ENCODE data around the gene PDE11A. TPM values are rescaled to one million over a fixed set of nuclear protein-coding genes. Genes with fewer than 3 reads are reported as not detected.
A peak's percentile ranks its signal among the peaks of the same experiment; 100 is the strongest.

PDE11A gene
- total RNA-seq, 1 donor from 2014 or later = 25.6 TPM

GRCh38 chr2:177747384-177747783 lies 325.2 kb downstream of the PDE11A start:
- no peak for DNase-seq (ENCODE audit: low spot score in 2 of 2, unreplicated experiment in 2 of 2)
- peaks cover 11% of the 10 kb centered on the region for H3K36me3 Mint-ChIP-seq
- no peaks in the 10 kb centered on the region for H3K27me3 Mint-ChIP-seq (ENCODE audit: low read depth)
- H3K9me3 Mint-ChIP-seq = peaks cover 22% of the 10 kb centered on the region
- peaks cover 75% of the 10 kb centered on the region for H3K4me1 Mint-ChIP-seq
- H3K4me3 Mint-ChIP-seq = no peak overlapping the region
- H3K27ac Mint-ChIP-seq = peak overlapping the region; percentile 93
- TF ChIP-seq CTCF (IDR thresholded peaks at IDR 0.05; ENCODE audit: unreplicated experiment) = no peak

GRCh38 chr2:177746358-177746757 lies 326.2 kb downstream of the PDE11A start:
- Mint-ChIP-seq H3K9me3 (peaks cover 25% of the 10 kb centered on the region), H3K36me3 (peaks cover 12% of the 10 kb centered on the region), H3K27ac (peak overlapping the region; percentile 93), H3K4me1 (peaks cover 70% of the 10 kb centered on the region), H3K4me3 (no peak overlapping the region), H3K27me3 (ENCODE audit: low read depth) (no peaks in the 10 kb centered on the region)
- no peak for DNase-seq (ENCODE audit: low spot score in 2 of 2, unreplicated experiment in 2 of 2)
- no peak for TF ChIP-seq CTCF (IDR thresholded peaks at IDR 0.05; ENCODE audit: unreplicated experiment)

- peaks cover 71% of the 10 kb centered on the region for H3K4me1 Mint-ChIP-seq
- H3K27me3 Mint-ChIP-seq (ENCODE audit: low read depth) = no peaks in the 10 kb centered on the region
Observed at GRCh38 chr2:177745531-177745930, 327.0 kb downstream of the PDE11A start.

GRCh38 chr2:177742851-177743250 lies 329.7 kb downstream of the PDE11A start:
- DNase-seq (ENCODE audit: low spot score in 2 of 2, unreplicated experiment in 2 of 2) = no peak
- Mint-ChIP-seq H3K27ac (peak overlapping the region; percentile 66), H3K27me3 (ENCODE audit: low read depth) (no peaks in the 10 kb centered on the region), H3K9me3 (peaks cover 31% of the 10 kb centered on the region), H3K36me3 (peaks cover 16% of the 10 kb centered on the region), H3K4me1 (peaks cover 63% of the 10 kb centered on the region), H3K4me3 (no peak overlapping the region)
- TF ChIP-seq CTCF (IDR thresholded peaks at IDR 0.05; ENCODE audit: unreplicated experiment) = no peak

More at GRCh38 chr2:177745531-177745930, 327.0 kb downstream of the PDE11A start:
- no peak for DNase-seq (ENCODE audit: low spot score in 2 of 2, unreplicated experiment in 2 of 2)
- H3K27ac Mint-ChIP-seq = peak overlapping the region; percentile 93
- no peak overlapping the region for H3K4me3 Mint-ChIP-seq
- peaks cover 16% of the 10 kb centered on the region for H3K36me3 Mint-ChIP-seq
- TF ChIP-seq CTCF (IDR thresholded peaks at IDR 0.05; ENCODE audit: unreplicated experiment) = no peak
- H3K9me3 Mint-ChIP-seq = peaks cover 31% of the 10 kb centered on the region

- Mint-ChIP-seq H3K9me3 (peaks cover 31% of the 10 kb centered on the region), H3K27me3 (ENCODE audit: low read depth) (no peaks in the 10 kb centered on the region), H3K4me3 (no peak overlapping the region), H3K4me1 (peaks cover 54% of the 10 kb centered on the region), H3K27ac (no peak overlapping the region), H3K36me3 (peaks cover 16% of the 10 kb centered on the region)
- no peak for TF ChIP-seq CTCF (IDR thresholded peaks at IDR 0.05; ENCODE audit: unreplicated experiment)
- no peak for DNase-seq (ENCODE audit: low spot score in 2 of 2, unreplicated experiment in 2 of 2)
Observed at GRCh38 chr2:177741866-177742265, 330.7 kb downstream of the PDE11A start.

- peaks cover 43% of the 10 kb centered on the region for H3K4me1 Mint-ChIP-seq
- DNase-seq (ENCODE audit: low spot score in 2 of 2, unreplicated experiment in 2 of 2) = no peak
- H3K27ac Mint-ChIP-seq = peak overlapping the region; percentile 88
- no peak for TF ChIP-seq CTCF (IDR thresholded peaks at IDR 0.05; ENCODE audit: unreplicated experiment)
- H3K27me3 Mint-ChIP-seq (ENCODE audit: low read depth) = no peaks in the 10 kb centered on the region
- no peak overlapping the region for H3K4me3 Mint-ChIP-seq
- H3K9me3 Mint-ChIP-seq = peaks cover 23% of the 10 kb centered on the region
- H3K36me3 Mint-ChIP-seq = peaks cover 14% of the 10 kb centered on the region
Observed at GRCh38 chr2:177740700-177741099, 331.9 kb downstream of the PDE11A start.
